ENCODE results near the gene DGKE. TPM values are rescaled to one million over a fixed set of nuclear protein-coding genes. Genes with fewer than 3 reads are reported as not detected.

Gene DGKE
- total and polyA plus RNA-seq, 2 of the 8 experiments (the other 6 are each of a cell fraction or from before 2014, with no cell fraction given), result 1.7 to 7.4 TPM

DNA sequence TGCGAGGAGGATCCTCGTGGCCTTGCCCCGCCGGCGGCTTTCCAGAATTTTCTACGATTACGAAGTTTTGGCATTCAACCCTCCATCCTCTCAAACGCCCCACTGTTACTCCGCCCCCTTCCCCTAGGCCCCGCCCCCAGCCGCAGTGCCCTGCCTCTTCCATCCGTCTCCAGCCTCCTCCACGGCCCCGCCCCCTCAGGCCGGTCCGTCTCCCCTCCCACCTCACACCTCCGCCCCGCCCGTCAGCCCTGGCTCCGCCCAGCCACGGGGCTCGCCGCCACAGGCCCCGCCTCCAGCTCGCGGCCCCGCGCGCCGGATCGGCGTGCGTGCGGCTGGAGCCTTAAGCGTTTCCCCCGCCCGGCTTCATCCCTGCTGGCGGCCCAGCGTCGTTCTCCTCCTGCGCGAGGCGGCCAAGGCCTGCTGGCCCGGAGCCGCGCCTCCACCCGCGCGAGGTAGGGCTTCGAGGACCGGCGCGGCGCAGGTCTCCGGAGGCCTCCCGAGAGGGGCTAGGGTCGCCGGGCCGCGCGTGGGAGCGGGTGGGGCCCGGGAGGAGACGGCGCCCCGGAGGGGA is at the start of gene DGKE, which contains the start of gene C17orf67 (continued):
- peak; percentile 41 for TF ChIP-seq TAF7 (optimal IDR thresholded peaks at IDR 0.05; ENCODE audit: borderline replicate concordance, low read depth, low read length)
- no peak for TF ChIP-seq MAFK (IDR thresholded peaks at IDR 0.05; ENCODE audit: low read depth, low read length)
- TF ChIP-seq NANOG (IDR thresholded peaks at IDR 0.05; ENCODE audit: insufficient read depth, low read depth, low read length, poor library complexity, severe bottlenecking), result no peak
- TF ChIP-seq, protein P1, sequence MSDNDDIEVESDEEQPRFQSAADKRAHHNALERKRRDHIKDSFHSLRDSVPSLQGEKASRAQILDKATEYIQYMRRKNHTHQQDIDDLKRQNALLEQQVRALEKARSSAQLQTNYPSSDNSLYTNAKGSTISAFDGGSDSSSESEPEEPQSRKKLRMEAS (IDR thresholded peaks at IDR 0.05), result peak; percentile 78
- TF ChIP-seq BCL11A (IDR thresholded peaks at IDR 0.05; ENCODE audit: low read depth in 2 of 2, low read length in 2 of 2), result no peak
- no peak for TF ChIP-seq FOSL1 (IDR thresholded peaks at IDR 0.05; ENCODE audit: insufficient read depth, low read depth, low read length)
- no peak; the same call in 1 of the 2 replicates for TF ChIP-seq YY1 (IDR thresholded peaks at IDR 0.05; ENCODE audit: low read depth, low read length)
- peak; percentile 50 for TF ChIP-seq PHF8 (conservative IDR thresholded peaks at IDR 0.05; ENCODE audit: low read depth, low read length)
- TF ChIP-seq JUND (IDR thresholded peaks at IDR 0.05; ENCODE audit: low read length), result no peak
- TF ChIP-seq POU5F1 (IDR thresholded peaks at IDR 0.05; ENCODE audit: low read depth, low read length), result no peak
- TF ChIP-seq CTCF (IDR thresholded peaks at IDR 0.05; ENCODE audit: control extremely low read depth in 1 of 3, insufficient read depth in 1 of 3, low read depth in 1 of 3, low read length in 3 of 3), result no peak
- TF ChIP-seq POLR2AphosphoS5 (IDR thresholded peaks at IDR 0.05; ENCODE audit: low read depth, low read length), result no peak; the same call in 1 of the 2 replicates
- TF ChIP-seq SP2 (IDR thresholded peaks at IDR 0.05; ENCODE audit: low read length), result no peak
- TF ChIP-seq SP1 (IDR thresholded peaks at IDR 0.05; ENCODE audit: low read depth, low read length), result no peak
- peak; percentile 94; the same call in 1 of the 2 replicates for TF ChIP-seq RBBP5 (IDR thresholded peaks at IDR 0.05; ENCODE audit: borderline replicate concordance, low read depth, low read length)
- TF ChIP-seq, protein P2, sequence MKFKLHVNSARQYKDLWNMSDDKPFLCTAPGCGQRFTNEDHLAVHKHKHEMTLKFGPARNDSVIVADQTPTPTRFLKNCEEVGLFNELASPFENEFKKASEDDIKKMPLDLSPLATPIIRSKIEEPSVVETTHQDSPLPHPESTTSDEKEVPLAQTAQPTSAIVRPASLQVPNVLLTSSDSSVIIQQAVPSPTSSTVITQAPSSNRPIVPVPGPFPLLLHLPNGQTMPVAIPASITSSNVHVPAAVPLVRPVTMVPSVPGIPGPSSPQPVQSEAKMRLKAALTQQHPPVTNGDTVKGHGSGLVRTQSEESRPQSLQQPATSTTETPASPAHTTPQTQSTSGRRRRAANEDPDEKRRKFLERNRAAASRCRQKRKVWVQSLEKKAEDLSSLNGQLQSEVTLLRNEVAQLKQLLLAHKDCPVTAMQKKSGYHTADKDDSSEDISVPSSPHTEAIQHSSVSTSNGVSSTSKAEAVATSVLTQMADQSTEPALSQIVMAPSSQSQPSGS (IDR thresholded peaks at IDR 0.05; ENCODE audit: low read length), result no peak
- TF ChIP-seq BACH1 (IDR thresholded peaks at IDR 0.05; ENCODE audit: low read length), result peak; percentile 87
- TF ChIP-seq CTBP2 (IDR thresholded peaks at IDR 0.05; ENCODE audit: borderline replicate concordance, insufficient read depth, insufficient read length, low read length), result peak; percentile 27
